ENCODE measurements around the gene ZNF502. TPM values are rescaled to one million over a fixed set of nuclear protein-coding genes. Genes with fewer than 3 reads are reported as not detected.

Gene ZNF502
- total and polyA plus RNA-seq, 2 of the 13 experiments (the other 11 are each of a cell fraction or from before 2014, with no cell fraction given), result not detected

DNA sequence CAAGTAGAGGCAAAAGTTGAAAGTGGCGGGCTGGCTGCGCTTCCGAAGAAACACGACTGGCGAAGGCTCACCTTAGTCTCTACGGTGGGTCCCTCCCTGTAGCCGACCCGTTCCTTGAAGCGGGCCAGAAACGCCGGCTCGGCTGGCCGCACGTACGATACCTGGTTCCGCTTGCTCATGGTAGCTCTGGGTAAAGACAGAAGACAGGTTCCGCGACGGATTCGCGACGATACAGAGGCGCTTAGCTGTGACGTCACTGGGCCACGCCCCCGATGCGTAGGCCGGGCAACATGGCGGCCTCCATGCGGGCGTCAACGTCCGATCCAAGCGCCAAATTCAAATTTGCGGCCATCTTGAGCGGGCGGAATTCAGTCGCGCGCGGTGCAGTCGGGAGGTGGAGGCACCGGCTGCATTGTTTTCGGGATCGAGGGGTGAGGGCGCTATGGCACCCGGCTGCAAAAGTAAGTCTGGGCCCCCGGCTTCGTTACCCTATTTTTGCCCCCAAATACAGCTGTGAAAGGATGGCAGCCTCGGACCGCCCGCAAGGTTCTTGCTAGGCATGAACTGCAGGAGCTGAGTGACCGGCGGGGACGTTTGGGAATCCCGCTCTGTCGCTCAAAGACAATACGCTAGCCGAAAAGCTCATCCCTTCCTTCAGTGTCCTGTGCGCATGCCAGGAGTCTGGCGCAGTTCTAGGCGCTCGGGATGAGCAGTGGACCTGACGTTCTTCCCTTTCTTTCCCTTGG, 49.1 kb downstream of the ZNF502 start, which contains the start of the genes KIAA1143 and KIF15 (continued):
- TF ChIP-seq, protein P1, sequence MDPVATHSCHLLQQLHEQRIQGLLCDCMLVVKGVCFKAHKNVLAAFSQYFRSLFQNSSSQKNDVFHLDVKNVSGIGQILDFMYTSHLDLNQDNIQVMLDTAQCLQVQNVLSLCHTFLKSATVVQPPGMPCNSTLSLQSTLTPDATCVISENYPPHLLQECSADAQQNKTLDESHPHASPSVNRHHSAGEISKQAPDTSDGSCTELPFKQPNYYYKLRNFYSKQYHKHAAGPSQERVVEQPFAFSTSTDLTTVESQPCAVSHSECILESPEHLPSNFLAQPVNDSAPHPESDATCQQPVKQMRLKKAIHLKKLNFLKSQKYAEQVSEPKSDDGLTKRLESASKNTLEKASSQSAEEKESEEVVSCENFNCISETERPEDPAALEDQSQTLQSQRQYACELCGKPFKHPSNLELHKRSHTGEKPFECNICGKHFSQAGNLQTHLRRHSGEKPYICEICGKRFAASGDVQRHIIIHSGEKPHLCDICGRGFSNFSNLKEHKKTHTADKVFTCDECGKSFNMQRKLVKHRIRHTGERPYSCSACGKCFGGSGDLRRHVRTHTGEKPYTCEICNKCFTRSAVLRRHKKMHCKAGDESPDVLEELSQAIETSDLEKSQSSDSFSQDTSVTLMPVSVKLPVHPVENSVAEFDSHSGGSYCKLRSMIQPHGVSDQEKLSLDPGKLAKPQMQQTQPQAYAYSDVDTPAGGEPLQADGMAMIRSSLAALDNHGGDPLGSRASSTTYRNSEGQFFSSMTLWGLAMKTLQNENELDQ (CRISPR knock-in tag; IDR thresholded peaks at IDR 0.05; ENCODE audit: borderline replicate concordance), result peak; percentile 33; the same call in 1 of the 2 replicates
- no peak for TF ChIP-seq HMG20B (CRISPR knock-in tag; conservative IDR thresholded peaks at IDR 0.05)
- TF ChIP-seq, protein P2, sequence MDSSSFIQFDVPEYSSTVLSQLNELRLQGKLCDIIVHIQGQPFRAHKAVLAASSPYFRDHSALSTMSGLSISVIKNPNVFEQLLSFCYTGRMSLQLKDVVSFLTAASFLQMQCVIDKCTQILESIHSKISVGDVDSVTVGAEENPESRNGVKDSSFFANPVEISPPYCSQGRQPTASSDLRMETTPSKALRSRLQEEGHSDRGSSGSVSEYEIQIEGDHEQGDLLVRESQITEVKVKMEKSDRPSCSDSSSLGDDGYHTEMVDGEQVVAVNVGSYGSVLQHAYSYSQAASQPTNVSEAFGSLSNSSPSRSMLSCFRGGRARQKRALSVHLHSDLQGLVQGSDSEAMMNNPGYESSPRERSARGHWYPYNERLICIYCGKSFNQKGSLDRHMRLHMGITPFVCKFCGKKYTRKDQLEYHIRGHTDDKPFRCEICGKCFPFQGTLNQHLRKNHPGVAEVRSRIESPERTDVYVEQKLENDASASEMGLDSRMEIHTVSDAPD (CRISPR knock-in tag; IDR thresholded peaks at IDR 0.05), result no peak
- TF ChIP-seq TBX3 (IDR thresholded peaks at IDR 0.05; ENCODE audit: borderline replicate concordance), result no peak
- no peak for TF ChIP-seq HDAC6 (IDR thresholded peaks at IDR 0.05; ENCODE audit: low read depth, low read length)
- TF ChIP-seq ZC3H4 (CRISPR knock-in tag; IDR thresholded peaks at IDR 0.05; ENCODE audit: borderline replicate concordance), result no peak
- peak; percentile 93; the same call in 1 of the 2 replicates for TF ChIP-seq CENPT (CRISPR knock-in tag; IDR thresholded peaks at IDR 0.05; ENCODE audit: low read depth)
- peak; percentile 75; the same call in 1 of the 2 replicates for TF ChIP-seq CBX5 (CRISPR knock-in tag; IDR thresholded peaks at IDR 0.05; ENCODE audit: borderline replicate concordance)
- 0 out of 2 replicates have a peak, but pooled peaks have one; percentile 28 for TF ChIP-seq RCOR2 (CRISPR knock-in tag; IDR thresholded peaks at IDR 0.05)
- TF ChIP-seq, protein P3, sequence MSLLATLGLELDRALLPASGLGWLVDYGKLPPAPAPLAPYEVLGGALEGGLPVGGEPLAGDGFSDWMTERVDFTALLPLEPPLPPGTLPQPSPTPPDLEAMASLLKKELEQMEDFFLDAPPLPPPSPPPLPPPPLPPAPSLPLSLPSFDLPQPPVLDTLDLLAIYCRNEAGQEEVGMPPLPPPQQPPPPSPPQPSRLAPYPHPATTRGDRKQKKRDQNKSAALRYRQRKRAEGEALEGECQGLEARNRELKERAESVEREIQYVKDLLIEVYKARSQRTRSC (CRISPR knock-in tag; IDR thresholded peaks at IDR 0.05; ENCODE audit: low read depth), result no peak
- TF ChIP-seq FOXP1 (IDR thresholded peaks at IDR 0.05), result no peak
- TF ChIP-seq FOXP1 (CRISPR knock-in tag; IDR thresholded peaks at IDR 0.05), result no peak
- TF ChIP-seq ZFP41 (CRISPR knock-in tag; IDR thresholded peaks at IDR 0.05; ENCODE audit: borderline replicate concordance), result 0 out of 2 replicates have a peak, but pooled peaks have one; percentile 61
- TF ChIP-seq, protein P4, sequence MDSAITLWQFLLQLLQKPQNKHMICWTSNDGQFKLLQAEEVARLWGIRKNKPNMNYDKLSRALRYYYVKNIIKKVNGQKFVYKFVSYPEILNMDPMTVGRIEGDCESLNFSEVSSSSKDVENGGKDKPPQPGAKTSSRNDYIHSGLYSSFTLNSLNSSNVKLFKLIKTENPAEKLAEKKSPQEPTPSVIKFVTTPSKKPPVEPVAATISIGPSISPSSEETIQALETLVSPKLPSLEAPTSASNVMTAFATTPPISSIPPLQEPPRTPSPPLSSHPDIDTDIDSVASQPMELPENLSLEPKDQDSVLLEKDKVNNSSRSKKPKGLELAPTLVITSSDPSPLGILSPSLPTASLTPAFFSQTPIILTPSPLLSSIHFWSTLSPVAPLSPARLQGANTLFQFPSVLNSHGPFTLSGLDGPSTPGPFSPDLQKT (CRISPR knock-in tag; IDR thresholded peaks at IDR 0.05; ENCODE audit: borderline replicate concordance), result no peak; the same call in 1 of the 2 replicates
- TF ChIP-seq, protein P5, sequence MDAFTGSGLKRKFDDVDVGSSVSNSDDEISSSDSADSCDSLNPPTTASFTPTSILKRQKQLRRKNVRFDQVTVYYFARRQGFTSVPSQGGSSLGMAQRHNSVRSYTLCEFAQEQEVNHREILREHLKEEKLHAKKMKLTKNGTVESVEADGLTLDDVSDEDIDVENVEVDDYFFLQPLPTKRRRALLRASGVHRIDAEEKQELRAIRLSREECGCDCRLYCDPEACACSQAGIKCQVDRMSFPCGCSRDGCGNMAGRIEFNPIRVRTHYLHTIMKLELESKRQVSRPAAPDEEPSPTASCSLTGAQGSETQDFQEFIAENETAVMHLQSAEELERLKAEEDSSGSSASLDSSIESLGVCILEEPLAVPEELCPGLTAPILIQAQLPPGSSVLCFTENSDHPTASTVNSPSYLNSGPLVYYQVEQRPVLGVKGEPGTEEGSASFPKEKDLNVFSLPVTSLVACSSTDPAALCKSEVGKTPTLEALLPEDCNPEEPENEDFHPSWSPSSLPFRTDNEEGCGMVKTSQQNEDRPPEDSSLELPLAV (CRISPR knock-in tag; conservative IDR thresholded peaks at IDR 0.05; ENCODE audit: low read depth), result no peak
- TF ChIP-seq MIER3 (CRISPR knock-in tag; IDR thresholded peaks at IDR 0.05; ENCODE audit: borderline replicate concordance), result peak; percentile 89; the same call in 1 of the 2 replicates
- no peak for TF ChIP-seq ZSCAN20 (CRISPR knock-in tag; IDR thresholded peaks at IDR 0.05; ENCODE audit: borderline replicate concordance)
- TF ChIP-seq ZNF234 (CRISPR knock-in tag; conservative IDR thresholded peaks at IDR 0.05), result no peak

Data from HepG2 (cell line).